IMR-90 (cell line): ENCODE measurements around the gene VOPP1. TPM values are rescaled to one million over a fixed set of nuclear protein-coding genes. Genes with fewer than 3 reads are reported as not detected.

Experiments used
- ATAC-seq: fragments of 200-7000 bp; cut with Tn5 transposase; 2 replicates; pipeline ENCODE4 v1.9.1; 2020; ENCODE audit warnings: low read depth, mild to moderate bottlenecking, moderate library complexity
- BruUV-seq: library from RNA; stranded (reverse); fragments of 400-500 nt; replicated peaks from 2 replicates; lab custom pipeline; 2021; lab: Mats Ljungman, UMichigan
- CTCF ChIA-PET: fragments of 300-600 bp; formaldehyde crosslinking; extraction: SDS; loops from one replicate; lab custom pipeline; 2021; ENCODE audit warnings: antibody characterized with exemption; lab: Yijun Ruan, JAX
- POLR2A ChIA-PET: fragments of 300-600 bp; sonication (Branson Sonifier 250); formaldehyde crosslinking; loops from one replicate; lab custom pipeline; 2022; ENCODE audit warnings: antibody characterized with exemption; ENCODE audit not compliant: unreplicated experiment; lab: Charles Lee
- DNase-seq: peaks from one replicate; pipeline ENCODE4 v3.0.0; 2013
- H2AFZ ChIP-seq: replicated peaks from 2 replicates; pipeline ENCODE3; 2013; ENCODE audit warnings: low read length, mild to moderate bottlenecking; ENCODE audit not compliant: poor library complexity
- H2AK5ac ChIP-seq: 2 replicates; pipeline ENCODE4 v1.6.1; 2013; ENCODE audit warnings: low read depth, low read length, inconsistent platforms
- H2AK9ac ChIP-seq: replicated peaks from 2 replicates; pipeline ENCODE3; 2013; ENCODE audit warnings: mild to moderate bottlenecking, low read depth, low read length, moderate library complexity; ENCODE audit not compliant: poor library complexity
- H2BK120ac ChIP-seq: 2 replicates; pipeline ENCODE4 v1.6.1; 2013; ENCODE audit warnings: low read depth, low read length, inconsistent platforms
- H2BK15ac ChIP-seq: 3 replicates; pipeline ENCODE4 v1.6.1; 2013; ENCODE audit warnings: low read depth, low read length, inconsistent platforms
- H2BK20ac ChIP-seq: 2 replicates; pipeline ENCODE4 v1.6.1; 2013; ENCODE audit warnings: low read depth, mild to moderate bottlenecking, inconsistent platforms, low read length, moderate library complexity
- H2BK5ac ChIP-seq: 2 replicates; pipeline ENCODE4 v1.6.1; 2013; ENCODE audit warnings: mild to moderate bottlenecking, low read depth, low read length, inconsistent platforms; ENCODE audit not compliant: poor library complexity, severe bottlenecking
- H3K14ac ChIP-seq: replicated peaks from 2 replicates; pipeline ENCODE4 v1.6.1; 2013; ENCODE audit warnings: low read depth, low read length, inconsistent platforms
- H3K18ac ChIP-seq: 2 replicates; pipeline ENCODE4 v1.6.1; 2013; ENCODE audit warnings: low read depth, low read length, control low read depth
- H3K23ac ChIP-seq: 2 replicates; pipeline ENCODE4 v1.6.1; 2013; ENCODE audit warnings: low read depth, low read length, inconsistent platforms
- H3K27ac ChIP-seq: 2 replicates; pipeline ENCODE4 v1.5.1; 2013; ENCODE audit warnings: mild to moderate bottlenecking, control low read depth, low read length; ENCODE audit not compliant: insufficient read depth
- H3K27me3 ChIP-seq: 2 replicates; pipeline ENCODE4 v1.6.1; 2013; ENCODE audit warnings: low read length; ENCODE audit not compliant: control insufficient read depth, insufficient read depth
- H3K36me3 ChIP-seq: 2 replicates; pipeline ENCODE4 v1.6.1; 2013; ENCODE audit warnings: low read length, mixed read lengths; ENCODE audit not compliant: control insufficient read depth, insufficient read depth
- H3K4ac ChIP-seq: 2 replicates; pipeline ENCODE4 v1.6.1; 2013; ENCODE audit warnings: low read depth, low read length, inconsistent platforms
- H3K4me1 ChIP-seq: 2 replicates; pipeline ENCODE4 v1.6.1; 2013; ENCODE audit warnings: low read length, mixed read lengths; ENCODE audit not compliant: control insufficient read depth, insufficient read depth
- H3K4me2 ChIP-seq: 2 replicates; pipeline ENCODE4 v1.6.1; 2013; ENCODE audit warnings: low read depth, mild to moderate bottlenecking, control low read depth, low read length, moderate library complexity
- H3K4me3 ChIP-seq: 2 replicates; pipeline ENCODE4 v1.5.1; 2013; ENCODE audit warnings: low read depth, mild to moderate bottlenecking, control low read depth, low read length, moderate library complexity; ENCODE audit not compliant: insufficient read depth
- H3K56ac ChIP-seq: 2 replicates; pipeline ENCODE4 v1.6.1; 2013; ENCODE audit warnings: low read length, inconsistent platforms; ENCODE audit not compliant: insufficient read depth; ENCODE audit errors: extremely low read depth
- H3K79me1 ChIP-seq, 2 experiments: 2 replicates each; pipeline ENCODE4 v1.6.1; 2013; ENCODE audit warnings: low read length in 2 of 2, inconsistent platforms in 1 of 2, low read depth in 1 of 2
- H3K9ac ChIP-seq: 2 replicates; pipeline ENCODE4 v1.6.1; 2013; ENCODE audit warnings: low read depth, low read length, control low read depth
- H3K9me1 ChIP-seq: 2 replicates; pipeline ENCODE4 v1.6.1; 2013; ENCODE audit warnings: low read length, inconsistent platforms; ENCODE audit not compliant: insufficient read depth
- H3K9me3 ChIP-seq: 2 replicates; pipeline ENCODE4 v1.6.1; 2013; ENCODE audit warnings: low read length; ENCODE audit not compliant: control insufficient read depth, insufficient read depth
- H4K20me1 ChIP-seq: 2 replicates; pipeline ENCODE4 v1.6.1; 2013; ENCODE audit warnings: low read length, inconsistent platforms; ENCODE audit not compliant: insufficient read depth
- H4K5ac ChIP-seq: 2 replicates; pipeline ENCODE4 v1.6.1; 2013; ENCODE audit warnings: mild to moderate bottlenecking, low read depth, low read length, control low read depth
- H4K8ac ChIP-seq, 2 experiments: 2 replicates each; pipeline ENCODE4 v1.6.1; 2013; ENCODE audit warnings: low read depth in 2 of 2, low read length in 2 of 2, control low read depth in 1 of 2, inconsistent platforms in 1 of 2
- H4K91ac ChIP-seq: 2 replicates; pipeline ENCODE4 v1.6.1; 2013; ENCODE audit warnings: low read depth, low read length, inconsistent platforms; ENCODE audit not compliant: insufficient read depth
- BHLHE40 ChIP-seq: fragments of 150-350 bp; IDR thresholded peaks from 2 replicates; pipeline ENCODE4 v1.6.1; 2016; ENCODE audit warnings: mild to moderate bottlenecking, low read depth, low read length
- CEBPB ChIP-seq: IDR thresholded peaks from 2 replicates; pipeline ENCODE4 v1.6.1; 2012; ENCODE audit warnings: low read depth, low read length, improper control_type of control experiment
- WGBS, 2 experiments: methylation state at CpG; one replicate each; pipeline versions ENCODE4 v1.1.5 to v1.1.7; 2013; ENCODE audit warnings: missing lambda C conversion rate in 2 of 2; ENCODE audit not compliant: insufficient read length in 1 of 2; ENCODE audit errors: extremely low coverage in 2 of 2; 5-methylcytosine and 5-hydroxymethylcytosine counted together
- dilution Hi-C: fragments of 300-500 bp; cut with HindIII; formaldehyde crosslinking; loops from one replicate; pipeline ENCODE4 v1.14.3; 2018; ENCODE audit warnings: low sequenced_read_pairs; ENCODE audit not compliant: unreplicated experiment
- in situ Hi-C: fragments of 300-500 bp; cut with MboI; formaldehyde crosslinking; loops from 3 replicates; pipeline ENCODE4 v1.14.3; 2019; ENCODE audit warnings: low sequenced_read_pairs, inconsistent platforms, mixed read lengths
- intact Hi-C: fragments of 100-400 bp; cut with micrococcal nuclease; formaldehyde crosslinking; loops from 2 replicates; pipeline ENCODE4 v1.10.0; 2022
- polyA plus RNA-seq, 3 experiments: library from polyadenylated mRNA; depleted of rRNA; stranded (reverse); fragments of >200 nt; gene quantifications; 2 replicates each; pipeline ENCODE4 v1.2.3, GENCODE V29; 2012; ENCODE audit warnings: low replicate concordance in 1 of 3
- total RNA-seq: library from RNA; depleted of rRNA; stranded (reverse); fragments of >200 nt; gene quantifications from 2 replicates; pipeline ENCODE4 v1.2.3, GENCODE V29; 2012

Gene VOPP1
- total and polyA plus RNA-seq, 2 of the 4 experiments (the other 2 are of a cell fraction) = 60.2 to 94.5 TPM

GRCh38 chr7:55508221-55509011, 63.9 kb downstream of the VOPP1 start:
- peak overlapping the region; percentile 90 for H3K18ac ChIP-seq
- no CpG with 5 or more reads among the region's 5 CpGs for WGBS, 2 experiments
- no peak overlapping the region for H3K23ac ChIP-seq
- in situ Hi-C loops (no loop called here), intact Hi-C loops (loop anchor here (1.0 kb wide), 2 partner anchors 30 to 63 kb away; no protein-coding TSS in a partner anchor), dilution Hi-C loops (no loop called here)
- peak; percentile 9 for DNase-seq
- peaks cover 10% of the 10 kb centered on the region for H4K20me1 ChIP-seq
- H3K4me1 ChIP-seq = peaks cover 21% of the 10 kb centered on the region
- no peak overlapping the region for H3K56ac ChIP-seq
- H3K4ac ChIP-seq = peak overlapping the region; percentile 63; the same call in 1 of the 2 replicates
- peaks cover 30% of the 10 kb centered on the region for H3K9me1 ChIP-seq
- peak overlapping the region; percentile 11; the same call in 1 of the 2 replicates for H2BK120ac ChIP-seq
- H3K9me3 ChIP-seq = no peaks in the 10 kb centered on the region
- H2BK15ac ChIP-seq = peak overlapping the region; percentile 44; the same call in 1 of the 3 replicates
- H3K9ac ChIP-seq = no peak overlapping the region
- BruUV-seq = no TSS peak
- no peak overlapping the region for H3K4me2 ChIP-seq
- no peak overlapping the region for H2BK20ac ChIP-seq
- H3K36me3 ChIP-seq = peaks cover 3% of the 10 kb centered on the region; the same call in 1 of the 2 replicates
- peak overlapping the region in 1 of 2 experiments; percentile 2; a peak in 1 of 4 replicates for H4K8ac ChIP-seq
- peaks cover 31 to 74% of the 10 kb centered on the region in 2 experiments for H3K79me1 ChIP-seq
- H3K27me3 ChIP-seq = no peaks in the 10 kb centered on the region
- H3K27ac ChIP-seq = peak overlapping the region; percentile 77; the same call in 1 of the 2 replicates
- TF ChIP-seq BHLHE40 (no peak), CEBPB (peak; percentile 41; the same call in 1 of the 2 replicates)
- H3K14ac ChIP-seq = 0 out of 2 replicates have a peak overlapping the region, but pooled peaks have one; percentile 35
- ChIA-PET POLR2A (interaction anchor here (0.8 kb wide), 1 partner anchor 749 kb away, joined by 3 read pairs; the partner anchor contains the start of gene SEC61G), CTCF (no interaction called here)
- peak overlapping the region; percentile 77; the same call in 1 of the 2 replicates for H2AK5ac ChIP-seq
- no peak overlapping the region for H4K91ac ChIP-seq
- H2BK5ac ChIP-seq = peak overlapping the region; percentile 37
- no peak overlapping the region for H2AFZ ChIP-seq
- no peak overlapping the region for H3K4me3 ChIP-seq
- H4K5ac ChIP-seq = peak overlapping the region; percentile 54; the same call in 1 of the 2 replicates
- H2AK9ac ChIP-seq = no peak overlapping the region
- no peak for ATAC-seq
